HEK293 (cell line): Measurements from ENCODE around the gene SNX17.

Experiments used
- BCL11A ChIP-seq: fragments of 450-650 bp; formaldehyde crosslinking; IDR thresholded peaks from 2 replicates; pipeline ENCODE4 v1.5.1; 2016; ENCODE audit warnings: low read depth, missing biosample characterization, missing genetic modification characterization
- HOXA7 ChIP-seq: sonication (generic); formaldehyde crosslinking; IDR thresholded peaks from 2 replicates; pipeline ENCODE4 v1.8.1; 2022; ENCODE audit warnings: missing genetic modification reagents, borderline replicate concordance
- KLF8 ChIP-seq: fragments of 450-650 bp; formaldehyde crosslinking; IDR thresholded peaks from 2 replicates; pipeline ENCODE4 v1.5.1; 2016; ENCODE audit warnings: missing biosample characterization, missing genetic modification characterization
- SP3 ChIP-seq: fragments of 450-650 bp; formaldehyde crosslinking; IDR thresholded peaks from 2 replicates; pipeline ENCODE4 v1.5.1; 2016; ENCODE audit warnings: missing biosample characterization, missing genetic modification characterization
- ZEB2 ChIP-seq: fragments of 450-650 bp; formaldehyde crosslinking; IDR thresholded peaks from 2 replicates; pipeline ENCODE4 v1.5.1; 2016; ENCODE audit warnings: missing biosample characterization, missing genetic modification characterization
- ZFP37 ChIP-seq: fragments of 450-650 bp; formaldehyde crosslinking; IDR thresholded peaks from 2 replicates; pipeline ENCODE4 v1.5.1; 2016; ENCODE audit warnings: missing biosample characterization, missing genetic modification characterization
- ZFP69B ChIP-seq: fragments of 450-650 bp; formaldehyde crosslinking; IDR thresholded peaks from 2 replicates; pipeline ENCODE4 v1.5.1; 2016; ENCODE audit warnings: missing biosample characterization, missing genetic modification characterization
- ZNF138 ChIP-seq: fragments of 450-650 bp; formaldehyde crosslinking; IDR thresholded peaks from 2 replicates; pipeline ENCODE4 v1.5.1; 2016; ENCODE audit warnings: missing biosample characterization, missing genetic modification characterization, borderline replicate concordance
- ZNF169 ChIP-seq: fragments of 450-650 bp; formaldehyde crosslinking; IDR thresholded peaks from 2 replicates; pipeline ENCODE4 v1.5.1; 2016; ENCODE audit warnings: missing biosample characterization, missing genetic modification characterization
- ZNF366 ChIP-seq: fragments of 450-650 bp; formaldehyde crosslinking; conservative IDR thresholded peaks from 2 replicates; pipeline ENCODE4 v1.5.1; 2016; ENCODE audit warnings: missing biosample characterization, missing genetic modification characterization
- ZNF558 ChIP-seq: fragments of 450-650 bp; formaldehyde crosslinking; IDR thresholded peaks from 2 replicates; pipeline ENCODE4 v1.5.1; 2016; ENCODE audit warnings: missing biosample characterization, missing genetic modification characterization
- ZNF791 ChIP-seq: fragments of 450-650 bp; formaldehyde crosslinking; IDR thresholded peaks from 2 replicates; pipeline ENCODE4 v1.5.1; 2016; ENCODE audit warnings: missing biosample characterization, missing genetic modification characterization
- TF ChIP-seq, protein P1 (sequence below): fragments of 450-650 bp; formaldehyde crosslinking; IDR thresholded peaks from 2 replicates; pipeline ENCODE4 v1.5.1; 2016; ENCODE audit warnings: missing biosample characterization, missing genetic modification characterization, low read depth
- TF ChIP-seq, protein P2 (sequence below): fragments of 450-650 bp; formaldehyde crosslinking; IDR thresholded peaks from 2 replicates; pipeline ENCODE4 v1.5.1; 2016; ENCODE audit warnings: missing biosample characterization, missing genetic modification characterization
- TF ChIP-seq, protein P3 (sequence below): fragments of 450-650 bp; formaldehyde crosslinking; IDR thresholded peaks from 2 replicates; pipeline ENCODE4 v1.5.1; 2016; ENCODE audit warnings: missing biosample characterization, missing genetic modification characterization
- TF ChIP-seq, protein P4 (sequence below): fragments of 450-650 bp; formaldehyde crosslinking; IDR thresholded peaks from 2 replicates; pipeline ENCODE4 v1.5.1; 2016; ENCODE audit warnings: missing biosample characterization, missing genetic modification characterization
- TF ChIP-seq, protein P5 (sequence below): fragments of 450-650 bp; formaldehyde crosslinking; IDR thresholded peaks from 2 replicates; pipeline ENCODE4 v1.5.1; 2017; ENCODE audit warnings: missing biosample characterization, missing genetic modification characterization
- TF ChIP-seq, protein P6 (sequence below): fragments of 450-650 bp; formaldehyde crosslinking; IDR thresholded peaks from 2 replicates; pipeline ENCODE4 v1.5.1; 2016; ENCODE audit warnings: missing biosample characterization, missing genetic modification characterization
- TF ChIP-seq, protein P7 (sequence below): fragments of 450-650 bp; formaldehyde crosslinking; IDR thresholded peaks from 2 replicates; pipeline ENCODE4 v1.5.1; 2017; ENCODE audit warnings: missing biosample characterization, mild to moderate bottlenecking, missing genetic modification characterization, moderate library complexity
- TF ChIP-seq, protein P8 (sequence below): fragments of 450-650 bp; formaldehyde crosslinking; conservative IDR thresholded peaks from 2 replicates; pipeline ENCODE4 v1.5.1; 2016; ENCODE audit warnings: low read depth, missing biosample characterization, missing genetic modification characterization

SNX17 gene

DNA sequence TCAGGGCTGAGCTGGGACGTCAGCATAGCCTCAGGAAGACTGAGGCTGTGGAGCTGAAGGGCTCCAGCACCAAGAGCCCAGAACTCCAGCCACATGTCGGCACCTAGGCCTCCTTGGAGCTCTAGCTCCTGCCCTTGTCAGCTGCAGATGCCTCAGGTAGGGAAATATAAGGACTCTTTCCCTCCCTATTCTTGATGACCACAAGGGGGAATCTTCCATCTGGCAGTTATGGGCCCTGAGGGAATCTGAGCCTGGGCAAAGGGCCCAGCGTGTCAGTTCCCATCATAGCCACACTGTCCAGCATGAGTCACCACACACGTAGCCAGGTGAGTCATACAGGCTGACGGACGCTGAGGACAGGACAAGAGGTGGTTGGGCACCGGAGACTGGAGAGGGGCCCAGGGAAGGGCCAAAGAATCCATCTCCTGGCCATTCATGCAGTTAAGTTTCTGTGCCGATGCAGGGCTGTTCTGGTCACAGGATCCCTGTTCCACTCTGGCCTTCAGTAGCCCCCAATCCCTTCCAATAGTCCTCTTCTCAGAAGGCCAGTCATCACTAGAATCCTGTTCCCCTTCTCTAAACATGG, 49.4 kb upstream of the SNX17 start (continued):
- TF ChIP-seq, protein P1, sequence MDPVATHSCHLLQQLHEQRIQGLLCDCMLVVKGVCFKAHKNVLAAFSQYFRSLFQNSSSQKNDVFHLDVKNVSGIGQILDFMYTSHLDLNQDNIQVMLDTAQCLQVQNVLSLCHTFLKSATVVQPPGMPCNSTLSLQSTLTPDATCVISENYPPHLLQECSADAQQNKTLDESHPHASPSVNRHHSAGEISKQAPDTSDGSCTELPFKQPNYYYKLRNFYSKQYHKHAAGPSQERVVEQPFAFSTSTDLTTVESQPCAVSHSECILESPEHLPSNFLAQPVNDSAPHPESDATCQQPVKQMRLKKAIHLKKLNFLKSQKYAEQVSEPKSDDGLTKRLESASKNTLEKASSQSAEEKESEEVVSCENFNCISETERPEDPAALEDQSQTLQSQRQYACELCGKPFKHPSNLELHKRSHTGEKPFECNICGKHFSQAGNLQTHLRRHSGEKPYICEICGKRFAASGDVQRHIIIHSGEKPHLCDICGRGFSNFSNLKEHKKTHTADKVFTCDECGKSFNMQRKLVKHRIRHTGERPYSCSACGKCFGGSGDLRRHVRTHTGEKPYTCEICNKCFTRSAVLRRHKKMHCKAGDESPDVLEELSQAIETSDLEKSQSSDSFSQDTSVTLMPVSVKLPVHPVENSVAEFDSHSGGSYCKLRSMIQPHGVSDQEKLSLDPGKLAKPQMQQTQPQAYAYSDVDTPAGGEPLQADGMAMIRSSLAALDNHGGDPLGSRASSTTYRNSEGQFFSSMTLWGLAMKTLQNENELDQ: no peak
- TF ChIP-seq ZFP69B (tag by site-specific recombination) (0 out of 2 replicates have a peak, but pooled peaks have one; percentile 42), BCL11A (tag by site-specific recombination) (0 out of 2 replicates have a peak, but pooled peaks have one; percentile 36), ZEB2 (tag by site-specific recombination) (peak; percentile 57; the same call in 1 of the 2 replicates), KLF8 (tag by site-specific recombination) (0 out of 2 replicates have a peak, but pooled peaks have one; percentile 39), HOXA7 (CRISPR knock-in tag) (no peak), ZNF791 (tag by site-specific recombination) (no peak), ZFP37 (tag by site-specific recombination) (peak; percentile 45; the same call in 1 of the 2 replicates), SP3 (tag by site-specific recombination) (0 out of 2 replicates have a peak, but pooled peaks have one; percentile 26), ZNF169 (tag by site-specific recombination) (no peak), ZNF366 (peak; percentile 80), ZNF138 (tag by site-specific recombination) (no peak), ZNF558 (tag by site-specific recombination) (0 out of 2 replicates have a peak, but pooled peaks have one; percentile 15)
- TF ChIP-seq, protein P2, sequence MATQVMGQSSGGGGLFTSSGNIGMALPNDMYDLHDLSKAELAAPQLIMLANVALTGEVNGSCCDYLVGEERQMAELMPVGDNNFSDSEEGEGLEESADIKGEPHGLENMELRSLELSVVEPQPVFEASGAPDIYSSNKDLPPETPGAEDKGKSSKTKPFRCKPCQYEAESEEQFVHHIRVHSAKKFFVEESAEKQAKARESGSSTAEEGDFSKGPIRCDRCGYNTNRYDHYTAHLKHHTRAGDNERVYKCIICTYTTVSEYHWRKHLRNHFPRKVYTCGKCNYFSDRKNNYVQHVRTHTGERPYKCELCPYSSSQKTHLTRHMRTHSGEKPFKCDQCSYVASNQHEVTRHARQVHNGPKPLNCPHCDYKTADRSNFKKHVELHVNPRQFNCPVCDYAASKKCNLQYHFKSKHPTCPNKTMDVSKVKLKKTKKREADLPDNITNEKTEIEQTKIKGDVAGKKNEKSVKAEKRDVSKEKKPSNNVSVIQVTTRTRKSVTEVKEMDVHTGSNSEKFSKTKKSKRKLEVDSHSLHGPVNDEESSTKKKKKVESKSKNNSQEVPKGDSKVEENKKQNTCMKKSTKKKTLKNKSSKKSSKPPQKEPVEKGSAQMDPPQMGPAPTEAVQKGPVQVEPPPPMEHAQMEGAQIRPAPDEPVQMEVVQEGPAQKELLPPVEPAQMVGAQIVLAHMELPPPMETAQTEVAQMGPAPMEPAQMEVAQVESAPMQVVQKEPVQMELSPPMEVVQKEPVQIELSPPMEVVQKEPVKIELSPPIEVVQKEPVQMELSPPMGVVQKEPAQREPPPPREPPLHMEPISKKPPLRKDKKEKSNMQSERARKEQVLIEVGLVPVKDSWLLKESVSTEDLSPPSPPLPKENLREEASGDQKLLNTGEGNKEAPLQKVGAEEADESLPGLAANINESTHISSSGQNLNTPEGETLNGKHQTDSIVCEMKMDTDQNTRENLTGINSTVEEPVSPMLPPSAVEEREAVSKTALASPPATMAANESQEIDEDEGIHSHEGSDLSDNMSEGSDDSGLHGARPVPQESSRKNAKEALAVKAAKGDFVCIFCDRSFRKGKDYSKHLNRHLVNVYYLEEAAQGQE (tag by site-specific recombination): peak; percentile 52; the same call in 1 of the 2 replicates
- TF ChIP-seq, protein P3, sequence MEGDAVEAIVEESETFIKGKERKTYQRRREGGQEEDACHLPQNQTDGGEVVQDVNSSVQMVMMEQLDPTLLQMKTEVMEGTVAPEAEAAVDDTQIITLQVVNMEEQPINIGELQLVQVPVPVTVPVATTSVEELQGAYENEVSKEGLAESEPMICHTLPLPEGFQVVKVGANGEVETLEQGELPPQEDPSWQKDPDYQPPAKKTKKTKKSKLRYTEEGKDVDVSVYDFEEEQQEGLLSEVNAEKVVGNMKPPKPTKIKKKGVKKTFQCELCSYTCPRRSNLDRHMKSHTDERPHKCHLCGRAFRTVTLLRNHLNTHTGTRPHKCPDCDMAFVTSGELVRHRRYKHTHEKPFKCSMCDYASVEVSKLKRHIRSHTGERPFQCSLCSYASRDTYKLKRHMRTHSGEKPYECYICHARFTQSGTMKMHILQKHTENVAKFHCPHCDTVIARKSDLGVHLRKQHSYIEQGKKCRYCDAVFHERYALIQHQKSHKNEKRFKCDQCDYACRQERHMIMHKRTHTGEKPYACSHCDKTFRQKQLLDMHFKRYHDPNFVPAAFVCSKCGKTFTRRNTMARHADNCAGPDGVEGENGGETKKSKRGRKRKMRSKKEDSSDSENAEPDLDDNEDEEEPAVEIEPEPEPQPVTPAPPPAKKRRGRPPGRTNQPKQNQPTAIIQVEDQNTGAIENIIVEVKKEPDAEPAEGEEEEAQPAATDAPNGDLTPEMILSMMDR (tag by site-specific recombination): peak; percentile 74
- TF ChIP-seq, protein P4, sequence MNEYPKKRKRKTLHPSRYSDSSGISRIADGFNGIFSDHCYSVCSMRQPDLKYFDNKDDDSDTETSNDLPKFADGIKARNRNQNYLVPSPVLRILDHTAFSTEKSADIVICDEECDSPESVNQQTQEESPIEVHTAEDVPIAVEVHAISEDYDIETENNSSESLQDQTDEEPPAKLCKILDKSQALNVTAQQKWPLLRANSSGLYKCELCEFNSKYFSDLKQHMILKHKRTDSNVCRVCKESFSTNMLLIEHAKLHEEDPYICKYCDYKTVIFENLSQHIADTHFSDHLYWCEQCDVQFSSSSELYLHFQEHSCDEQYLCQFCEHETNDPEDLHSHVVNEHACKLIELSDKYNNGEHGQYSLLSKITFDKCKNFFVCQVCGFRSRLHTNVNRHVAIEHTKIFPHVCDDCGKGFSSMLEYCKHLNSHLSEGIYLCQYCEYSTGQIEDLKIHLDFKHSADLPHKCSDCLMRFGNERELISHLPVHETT (tag by site-specific recombination): peak; percentile 71; the same call in 1 of the 2 replicates
- TF ChIP-seq, protein P5, sequence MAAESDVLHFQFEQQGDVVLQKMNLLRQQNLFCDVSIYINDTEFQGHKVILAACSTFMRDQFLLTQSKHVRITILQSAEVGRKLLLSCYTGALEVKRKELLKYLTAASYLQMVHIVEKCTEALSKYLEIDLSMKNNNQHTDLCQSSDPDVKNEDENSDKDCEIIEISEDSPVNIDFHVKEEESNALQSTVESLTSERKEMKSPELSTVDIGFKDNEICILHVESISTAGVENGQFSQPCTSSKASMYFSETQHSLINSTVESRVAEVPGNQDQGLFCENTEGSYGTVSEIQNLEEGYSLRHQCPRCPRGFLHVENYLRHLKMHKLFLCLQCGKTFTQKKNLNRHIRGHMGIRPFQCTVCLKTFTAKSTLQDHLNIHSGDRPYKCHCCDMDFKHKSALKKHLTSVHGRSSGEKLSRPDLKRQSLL (tag by site-specific recombination): peak; percentile 76
- TF ChIP-seq, protein P6, sequence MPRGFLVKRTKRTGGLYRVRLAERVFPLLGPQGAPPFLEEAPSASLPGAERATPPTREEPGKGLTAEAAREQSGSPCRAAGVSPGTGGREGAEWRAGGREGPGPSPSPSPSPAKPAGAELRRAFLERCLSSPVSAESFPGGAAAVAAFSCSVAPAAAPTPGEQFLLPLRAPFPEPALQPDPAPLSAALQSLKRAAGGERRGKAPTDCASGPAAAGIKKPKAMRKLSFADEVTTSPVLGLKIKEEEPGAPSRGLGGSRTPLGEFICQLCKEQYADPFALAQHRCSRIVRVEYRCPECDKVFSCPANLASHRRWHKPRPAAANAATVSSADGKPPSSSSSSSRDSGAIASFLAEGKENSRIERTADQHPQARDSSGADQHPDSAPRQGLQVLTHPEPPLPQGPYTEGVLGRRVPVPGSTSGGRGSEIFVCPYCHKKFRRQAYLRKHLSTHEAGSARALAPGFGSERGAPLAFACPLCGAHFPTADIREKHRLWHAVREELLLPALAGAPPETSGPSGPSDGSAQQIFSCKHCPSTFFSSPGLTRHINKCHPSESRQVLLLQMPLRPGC (tag by site-specific recombination): 0 out of 2 replicates have a peak, but pooled peaks have one; percentile 57
- TF ChIP-seq, protein P7, sequence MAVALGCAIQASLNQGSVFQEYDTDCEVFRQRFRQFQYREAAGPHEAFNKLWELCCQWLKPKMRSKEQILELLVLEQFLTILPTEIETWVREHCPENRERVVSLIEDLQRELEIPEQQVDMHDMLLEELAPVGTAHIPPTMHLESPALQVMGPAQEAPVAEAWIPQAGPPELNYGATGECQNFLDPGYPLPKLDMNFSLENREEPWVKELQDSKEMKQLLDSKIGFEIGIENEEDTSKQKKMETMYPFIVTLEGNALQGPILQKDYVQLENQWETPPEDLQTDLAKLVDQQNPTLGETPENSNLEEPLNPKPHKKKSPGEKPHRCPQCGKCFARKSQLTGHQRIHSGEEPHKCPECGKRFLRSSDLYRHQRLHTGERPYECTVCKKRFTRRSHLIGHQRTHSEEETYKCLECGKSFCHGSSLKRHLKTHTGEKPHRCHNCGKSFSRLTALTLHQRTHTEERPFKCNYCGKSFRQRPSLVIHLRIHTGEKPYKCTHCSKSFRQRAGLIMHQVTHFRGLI (tag by site-specific recombination): peak; percentile 90
- TF ChIP-seq, protein P8, sequence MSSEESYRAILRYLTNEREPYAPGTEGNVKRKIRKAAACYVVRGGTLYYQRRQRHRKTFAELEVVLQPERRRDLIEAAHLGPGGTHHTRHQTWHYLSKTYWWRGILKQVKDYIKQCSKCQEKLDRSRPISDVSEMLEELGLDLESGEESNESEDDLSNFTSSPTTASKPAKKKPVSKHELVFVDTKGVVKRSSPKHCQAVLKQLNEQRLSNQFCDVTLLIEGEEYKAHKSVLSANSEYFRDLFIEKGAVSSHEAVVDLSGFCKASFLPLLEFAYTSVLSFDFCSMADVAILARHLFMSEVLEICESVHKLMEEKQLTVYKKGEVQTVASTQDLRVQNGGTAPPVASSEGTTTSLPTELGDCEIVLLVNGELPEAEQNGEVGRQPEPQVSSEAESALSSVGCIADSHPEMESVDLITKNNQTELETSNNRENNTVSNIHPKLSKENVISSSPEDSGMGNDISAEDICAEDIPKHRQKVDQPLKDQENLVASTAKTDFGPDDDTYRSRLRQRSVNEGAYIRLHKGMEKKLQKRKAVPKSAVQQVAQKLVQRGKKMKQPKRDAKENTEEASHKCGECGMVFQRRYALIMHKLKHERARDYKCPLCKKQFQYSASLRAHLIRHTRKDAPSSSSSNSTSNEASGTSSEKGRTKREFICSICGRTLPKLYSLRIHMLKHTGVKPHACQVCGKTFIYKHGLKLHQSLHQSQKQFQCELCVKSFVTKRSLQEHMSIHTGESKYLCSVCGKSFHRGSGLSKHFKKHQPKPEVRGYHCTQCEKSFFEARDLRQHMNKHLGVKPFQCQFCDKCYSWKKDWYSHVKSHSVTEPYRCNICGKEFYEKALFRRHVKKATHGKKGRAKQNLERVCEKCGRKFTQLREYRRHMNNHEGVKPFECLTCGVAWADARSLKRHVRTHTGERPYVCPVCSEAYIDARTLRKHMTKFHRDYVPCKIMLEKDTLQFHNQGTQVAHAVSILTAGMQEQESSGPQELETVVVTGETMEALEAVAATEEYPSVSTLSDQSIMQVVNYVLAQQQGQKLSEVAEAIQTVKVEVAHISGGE: no peak
